PC-9 (cell line): ENCODE data around the gene EOMES. TPM values are rescaled to one million over a fixed set of nuclear protein-coding genes. Genes with fewer than 3 reads are reported as not detected.

Source experiments
- BruUV-seq: library from RNA; stranded (reverse); fragments of 400-500 nt; replicated peaks from 2 replicates; lab custom pipeline; 2021; lab: Mats Ljungman, UMichigan
- CTCF ChIA-PET: fragments of 300-600 bp; sonication (Branson Sonifier 250); formaldehyde crosslinking; loops from one replicate; lab custom pipeline; 2022; ENCODE audit warnings: antibody characterized with exemption; lab: Charles Lee
- POLR2A ChIA-PET: fragments of 300-600 bp; sonication (Branson Sonifier 250); formaldehyde crosslinking; loops from one replicate; lab custom pipeline; 2022; ENCODE audit warnings: antibody characterized with exemption; ENCODE audit not compliant: unreplicated experiment; lab: Charles Lee
- DNase-seq, 2 experiments: peaks; one replicate each; pipeline versions ENCODE4 v3.0.0 to v3.0.0-alpha.2; 2015 to 2022; ENCODE audit warnings: mixed read lengths in 1 of 2
- H2AFZ ChIP-seq: fragments of 200-600 bp; sonication (generic); 2 replicates; pipeline ENCODE4 v1.8.1; 2017; ENCODE audit warnings: antibody characterized with exemption
- H3F3A ChIP-seq: fragments of 200-600 bp; sonication (generic); 2 replicates; pipeline ENCODE4 v1.8.1; 2017; ENCODE audit warnings: antibody characterized with exemption, mild to moderate bottlenecking, low read depth; ENCODE audit not compliant: insufficient read depth
- H3K27ac ChIP-seq: fragments of 200-600 bp; sonication (generic); 2 replicates; pipeline ENCODE4 v1.6.1; 2016; ENCODE audit warnings: mixed run types
- H3K27me3 ChIP-seq: fragments of 200-600 bp; sonication (generic); 2 replicates; pipeline ENCODE4 v1.6.1; 2016; ENCODE audit warnings: low read depth, mixed run types; ENCODE audit not compliant: insufficient read depth
- H3K36me3 ChIP-seq: fragments of 200-600 bp; sonication (generic); 2 replicates; pipeline ENCODE4 v1.6.1; 2016; ENCODE audit warnings: low read depth, mixed run types
- H3K4me1 ChIP-seq: fragments of 200-600 bp; sonication (generic); replicated peaks from 2 replicates; pipeline ENCODE4 v1.6.1; 2016; ENCODE audit warnings: mixed run types; ENCODE audit not compliant: insufficient read depth
- H3K4me2 ChIP-seq: fragments of 200-600 bp; sonication (generic); 2 replicates; pipeline ENCODE4 v1.6.1; 2017; ENCODE audit warnings: mixed run types
- H3K4me3 ChIP-seq: fragments of 200-600 bp; sonication (generic); 2 replicates; pipeline ENCODE4 v1.6.1; 2016; ENCODE audit warnings: mixed run types
- H3K79me2 ChIP-seq: fragments of 200-600 bp; sonication (generic); 2 replicates; pipeline ENCODE4 v1.6.1; 2017; ENCODE audit warnings: low read depth, mixed run types
- H3K9me2 ChIP-seq: fragments of 200-600 bp; sonication (generic); 2 replicates; pipeline ENCODE4 v1.8.1; 2017; ENCODE audit warnings: mild to moderate bottlenecking; ENCODE audit not compliant: insufficient read depth
- H3K9me3 ChIP-seq: fragments of 200-600 bp; sonication (generic); 2 replicates; pipeline ENCODE4 v1.8.1; 2016; ENCODE audit warnings: low read depth; ENCODE audit not compliant: insufficient read depth
- H4K20me1 ChIP-seq: fragments of 200-600 bp; sonication (generic); 2 replicates; pipeline ENCODE4 v1.8.1; 2017; ENCODE audit not compliant: insufficient read depth
- CTCF ChIP-seq: fragments of 200-600 bp; sonication (generic); conservative IDR thresholded peaks from 2 replicates; pipeline ENCODE4 v1.6.1; 2017; ENCODE audit warnings: mixed run types, antibody characterized with exemption, mild to moderate bottlenecking, moderate library complexity
- EZH2 ChIP-seq: fragments of 200-600 bp; sonication (generic); IDR thresholded peaks from 2 replicates; pipeline ENCODE4 v1.8.0; 2017; ENCODE audit warnings: antibody characterized with exemption, low read depth
- intact Hi-C: fragments of 100-400 bp; cut with micrococcal nuclease; formaldehyde crosslinking; loops from one replicate; pipeline ENCODE4 v1.10.0; 2022; ENCODE audit not compliant: unreplicated experiment
- total RNA-seq: library from RNA; stranded (reverse); gene quantifications from 2 replicates; pipeline ENCODE4 v1.2.3, GENCODE V29; 2021

Gene EOMES
- total RNA-seq, 1 experiment from 2014 or later = not detected

- Histone ChIP-seq H3K79me2 (no peaks in the 10 kb centered on the region), H3K36me3 (no peaks in the 10 kb centered on the region), H3K27me3 (no peaks in the 10 kb centered on the region), H2AFZ (no peak overlapping the region), H3K9me3 (no peaks in the 10 kb centered on the region), H3K4me2 (no peak overlapping the region), H3K9me2 (peaks cover 3% of the 10 kb centered on the region; the same call in 1 of the 2 replicates), H3F3A (no peaks in the 10 kb centered on the region), H3K4me1 (no peaks in the 10 kb centered on the region), H3K27ac (no peak overlapping the region), H3K4me3 (no peak overlapping the region), H4K20me1 (no peaks in the 10 kb centered on the region; the same call in 1 of the 2 replicates)
- ChIA-PET CTCF (no interaction called here), POLR2A (no interaction called here)
- intact Hi-C loops = no loop called here
- TF ChIP-seq EZH2 (no peak), CTCF (no peak)
- no TSS peak for BruUV-seq
- no peak for DNase-seq
These were observed 27.5 kb upstream of the EOMES start for GRCh38 chr3:27749643-27750042.

GRCh38 chr3:27746838-27747237 lies 24.7 kb upstream of the EOMES start:
- H3K4me2 ChIP-seq = no peak overlapping the region
- intact Hi-C loops = no loop called here
- H3K9me2 ChIP-seq = peaks cover 4% of the 10 kb centered on the region; the same call in 1 of the 2 replicates
- H3K36me3 ChIP-seq = no peaks in the 10 kb centered on the region
- no peak overlapping the region for H2AFZ ChIP-seq
- DNase-seq = no peak
- no peak for TF ChIP-seq EZH2
- TF ChIP-seq CTCF = no peak
- no peaks in the 10 kb centered on the region; the same call in 1 of the 2 replicates for H4K20me1 ChIP-seq
- H3K79me2 ChIP-seq = no peaks in the 10 kb centered on the region
- no peak overlapping the region for H3K27ac ChIP-seq
- H3K4me1 ChIP-seq = no peaks in the 10 kb centered on the region
- H3F3A ChIP-seq = no peaks in the 10 kb centered on the region
- no peak overlapping the region for H3K4me3 ChIP-seq
- H3K9me3 ChIP-seq = no peaks in the 10 kb centered on the region
- ChIA-PET CTCF (no interaction called here), POLR2A (no interaction called here)
- H3K27me3 ChIP-seq = no peaks in the 10 kb centered on the region
- BruUV-seq = no TSS peak

- intact Hi-C loops = no loop called here
- H3K27ac ChIP-seq = no peak overlapping the region
- H4K20me1 ChIP-seq = no peaks in the 10 kb centered on the region
- H3K9me2 ChIP-seq = peaks cover 4% of the 10 kb centered on the region; the same call in 1 of the 2 replicates
- H3K79me2 ChIP-seq = no peaks in the 10 kb centered on the region
- ChIA-PET CTCF (no interaction called here), POLR2A (no interaction called here)
- H3K4me2 ChIP-seq = no peak overlapping the region
- H3K4me1 ChIP-seq = no peaks in the 10 kb centered on the region
- no peaks in the 10 kb centered on the region for H3F3A ChIP-seq
- no TSS peak for BruUV-seq
- H3K27me3 ChIP-seq = no peaks in the 10 kb centered on the region
- no peak for DNase-seq
- no peaks in the 10 kb centered on the region for H3K9me3 ChIP-seq
- H3K36me3 ChIP-seq = no peaks in the 10 kb centered on the region
- no peak overlapping the region for H2AFZ ChIP-seq
- H3K4me3 ChIP-seq = no peak overlapping the region
- TF ChIP-seq CTCF = no peak
- TF ChIP-seq EZH2 = no peak
These were observed 18.7 kb upstream of the EOMES start for GRCh38 chr3:27740854-27741253.
